Stimulated activated CD8-positive, alpha-beta memory T cell treated with anti-CD3 and anti-CD28 coated beads, Interleukin-15, amount 100 ng/mL, for 1 hour (primary cell): ENCODE results near the gene KIF9.
"Not testable (repeated sequence)": the region's sequence is repeated elsewhere in the genome, so short reads cannot be mapped to it uniquely, and the experiment has no call there.

ENCODE experiments used
- DNase-seq: peaks from one replicate; pipeline ENCODE4 v3.0.0-alpha.2; 2020; ENCODE audit warnings: low read depth

The KIF9 gene

DNA sequence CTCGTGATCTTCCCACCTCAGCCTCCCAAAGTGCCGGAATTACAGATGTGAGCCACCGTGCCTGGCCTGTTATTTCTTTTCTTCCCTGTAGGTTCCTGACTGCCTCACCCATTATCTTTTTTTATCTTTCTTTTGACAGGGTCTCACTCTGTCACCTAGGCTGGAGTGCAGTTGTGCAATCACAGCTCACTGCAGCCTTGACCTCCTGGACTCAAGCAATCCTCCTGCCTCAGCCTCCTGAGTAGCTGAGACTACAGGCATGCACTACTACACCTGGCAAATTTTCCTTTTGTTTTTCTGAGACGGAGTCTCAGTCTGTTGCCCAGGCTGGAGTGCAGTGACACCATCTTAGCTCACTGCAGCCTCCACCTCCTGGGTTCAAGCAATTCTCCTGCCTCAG, 100.9 kb downstream of the KIF9 start:
- DNase-seq: not testable (repeated sequence)

DNA sequence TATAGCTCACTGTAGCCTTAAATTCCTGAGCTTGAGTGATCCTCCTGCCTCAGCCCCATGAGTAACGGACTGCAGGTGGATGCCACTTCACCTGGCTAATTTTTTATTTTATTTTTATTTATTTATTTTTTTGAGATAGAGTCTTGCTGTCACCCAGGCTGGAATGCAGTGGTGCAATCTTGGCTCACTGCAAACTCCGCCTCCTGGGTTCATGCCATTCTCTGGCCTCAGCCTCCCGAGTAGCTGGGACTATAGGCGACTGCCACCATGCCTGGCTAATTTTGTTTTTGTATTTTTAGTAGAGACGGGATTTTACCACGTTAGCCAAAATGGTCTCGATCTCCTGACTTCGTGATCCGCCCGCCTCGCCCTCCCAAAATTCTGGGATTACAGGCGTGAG, 102.6 kb downstream of the KIF9 start:
- not testable (repeated sequence) for DNase-seq
